ENCODE measurements around the gene NAALADL1.

GRCh38 chr11:65104628-65105027 lies 46.3 kb upstream of the NAALADL1 start:
- TF ChIP-seq, protein P1, sequence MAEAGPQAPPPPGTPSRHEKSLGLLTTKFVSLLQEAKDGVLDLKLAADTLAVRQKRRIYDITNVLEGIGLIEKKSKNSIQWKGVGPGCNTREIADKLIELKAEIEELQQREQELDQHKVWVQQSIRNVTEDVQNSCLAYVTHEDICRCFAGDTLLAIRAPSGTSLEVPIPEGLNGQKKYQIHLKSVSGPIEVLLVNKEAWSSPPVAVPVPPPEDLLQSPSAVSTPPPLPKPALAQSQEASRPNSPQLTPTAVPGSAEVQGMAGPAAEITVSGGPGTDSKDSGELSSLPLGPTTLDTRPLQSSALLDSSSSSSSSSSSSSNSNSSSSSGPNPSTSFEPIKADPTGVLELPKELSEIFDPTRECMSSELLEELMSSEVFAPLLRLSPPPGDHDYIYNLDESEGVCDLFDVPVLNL (CRISPR knock-in tag; IDR thresholded peaks at IDR 0.05; ENCODE audit: low read depth) = no peak
- TF ChIP-seq CTBP1 (IDR thresholded peaks at IDR 0.05; ENCODE audit: borderline replicate concordance) (no peak), CGGBP1 (CRISPR knock-in tag; IDR thresholded peaks at IDR 0.05) (no peak), PATZ1 (CRISPR knock-in tag; IDR thresholded peaks at IDR 0.05; ENCODE audit: borderline replicate concordance) (no peak), CTCF (IDR thresholded peaks at IDR 0.05 in 2 of 3, conservative IDR thresholded peaks at IDR 0.05 in 1 of 3; ENCODE audit: insufficient read depth in 2 of 3, low read depth in 1 of 3, low read length in 3 of 3) (no peak), NFATC3 (IDR thresholded peaks at IDR 0.05) (no peak), DNMT1 (IDR thresholded peaks at IDR 0.05) (no peak), HMG20A (CRISPR knock-in tag; conservative IDR thresholded peaks at IDR 0.05) (no peak), NFRKB (IDR thresholded peaks at IDR 0.05; ENCODE audit: low read depth) (no peak)
- TF ChIP-seq, protein P2, sequence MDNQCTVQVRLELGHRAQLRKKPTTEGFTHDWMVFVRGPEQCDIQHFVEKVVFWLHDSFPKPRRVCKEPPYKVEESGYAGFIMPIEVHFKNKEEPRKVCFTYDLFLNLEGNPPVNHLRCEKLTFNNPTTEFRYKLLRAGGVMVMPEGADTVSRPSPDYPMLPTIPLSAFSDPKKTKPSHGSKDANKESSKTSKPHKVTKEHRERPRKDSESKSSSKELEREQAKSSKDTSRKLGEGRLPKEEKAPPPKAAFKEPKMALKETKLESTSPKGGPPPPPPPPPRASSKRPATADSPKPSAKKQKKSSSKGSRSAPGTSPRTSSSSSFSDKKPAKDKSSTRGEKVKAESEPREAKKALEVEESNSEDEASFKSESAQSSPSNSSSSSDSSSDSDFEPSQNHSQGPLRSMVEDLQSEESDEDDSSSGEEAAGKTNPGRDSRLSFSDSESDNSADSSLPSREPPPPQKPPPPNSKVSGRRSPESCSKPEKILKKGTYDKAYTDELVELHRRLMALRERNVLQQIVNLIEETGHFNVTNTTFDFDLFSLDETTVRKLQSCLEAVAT (IDR thresholded peaks at IDR 0.05) = no peak
- TF ChIP-seq, protein P3, sequence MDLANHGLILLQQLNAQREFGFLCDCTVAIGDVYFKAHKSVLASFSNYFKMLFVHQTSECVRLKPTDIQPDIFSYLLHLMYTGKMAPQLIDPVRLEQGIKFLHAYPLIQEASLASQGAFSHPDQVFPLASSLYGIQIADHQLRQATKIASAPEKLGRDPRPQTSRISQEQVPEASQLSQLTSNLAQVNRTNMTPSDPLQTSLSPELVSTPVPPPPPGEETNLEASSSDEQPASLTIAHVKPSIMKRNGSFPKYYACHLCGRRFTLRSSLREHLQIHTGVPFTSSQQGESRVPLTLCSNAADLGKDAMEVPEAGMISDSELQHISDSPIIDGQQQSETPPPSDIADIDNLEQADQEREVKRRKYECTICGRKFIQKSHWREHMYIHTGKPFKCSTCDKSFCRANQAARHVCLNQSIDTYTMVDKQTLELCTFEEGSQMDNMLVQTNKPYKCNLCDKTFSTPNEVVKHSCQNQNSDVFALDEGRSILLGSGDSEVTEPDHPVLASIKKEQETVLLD (IDR thresholded peaks at IDR 0.05) = no peak
- TF ChIP-seq, protein P4, sequence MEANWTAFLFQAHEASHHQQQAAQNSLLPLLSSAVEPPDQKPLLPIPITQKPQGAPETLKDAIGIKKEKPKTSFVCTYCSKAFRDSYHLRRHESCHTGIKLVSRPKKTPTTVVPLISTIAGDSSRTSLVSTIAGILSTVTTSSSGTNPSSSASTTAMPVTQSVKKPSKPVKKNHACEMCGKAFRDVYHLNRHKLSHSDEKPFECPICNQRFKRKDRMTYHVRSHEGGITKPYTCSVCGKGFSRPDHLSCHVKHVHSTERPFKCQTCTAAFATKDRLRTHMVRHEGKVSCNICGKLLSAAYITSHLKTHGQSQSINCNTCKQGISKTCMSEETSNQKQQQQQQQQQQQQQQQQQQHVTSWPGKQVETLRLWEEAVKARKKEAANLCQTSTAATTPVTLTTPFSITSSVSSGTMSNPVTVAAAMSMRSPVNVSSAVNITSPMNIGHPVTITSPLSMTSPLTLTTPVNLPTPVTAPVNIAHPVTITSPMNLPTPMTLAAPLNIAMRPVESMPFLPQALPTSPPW (CRISPR knock-in tag; IDR thresholded peaks at IDR 0.05) = no peak

All from K562 (cell line).